GM19324 (cell line): ENCODE data around the gene TMEM120B.

Source experiments
- ATAC-seq: cut with Tn5 transposase; IDR thresholded peaks from one replicate; pipeline ENCODE4 v1.9.1; 2021; ENCODE audit warnings: mild to moderate bottlenecking, moderate library complexity; ENCODE audit not compliant: unreplicated experiment, low FRiP score

TMEM120B gene

DNA sequence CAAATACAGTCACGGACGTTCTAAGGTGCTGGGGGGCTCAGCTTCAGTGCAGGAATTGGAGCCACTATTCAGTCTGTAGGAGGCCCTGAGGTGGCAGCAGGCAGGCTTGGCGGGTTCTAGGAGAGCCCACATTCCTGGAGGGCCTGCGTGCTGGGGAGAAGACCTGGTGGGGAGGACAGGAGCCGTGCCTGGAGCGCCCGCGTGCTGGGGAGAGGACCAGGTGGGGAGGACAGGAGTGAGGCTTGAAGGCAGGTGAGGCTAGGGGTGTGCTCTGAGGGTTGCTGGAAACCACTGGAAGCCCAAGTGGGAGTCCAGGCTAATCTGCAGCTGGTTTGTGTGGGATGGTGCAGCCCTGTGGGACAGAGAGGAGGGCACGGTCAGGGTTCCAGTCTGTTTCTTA lies 57.8 kb downstream of the TMEM120B start:
- no peak for ATAC-seq

DNA sequence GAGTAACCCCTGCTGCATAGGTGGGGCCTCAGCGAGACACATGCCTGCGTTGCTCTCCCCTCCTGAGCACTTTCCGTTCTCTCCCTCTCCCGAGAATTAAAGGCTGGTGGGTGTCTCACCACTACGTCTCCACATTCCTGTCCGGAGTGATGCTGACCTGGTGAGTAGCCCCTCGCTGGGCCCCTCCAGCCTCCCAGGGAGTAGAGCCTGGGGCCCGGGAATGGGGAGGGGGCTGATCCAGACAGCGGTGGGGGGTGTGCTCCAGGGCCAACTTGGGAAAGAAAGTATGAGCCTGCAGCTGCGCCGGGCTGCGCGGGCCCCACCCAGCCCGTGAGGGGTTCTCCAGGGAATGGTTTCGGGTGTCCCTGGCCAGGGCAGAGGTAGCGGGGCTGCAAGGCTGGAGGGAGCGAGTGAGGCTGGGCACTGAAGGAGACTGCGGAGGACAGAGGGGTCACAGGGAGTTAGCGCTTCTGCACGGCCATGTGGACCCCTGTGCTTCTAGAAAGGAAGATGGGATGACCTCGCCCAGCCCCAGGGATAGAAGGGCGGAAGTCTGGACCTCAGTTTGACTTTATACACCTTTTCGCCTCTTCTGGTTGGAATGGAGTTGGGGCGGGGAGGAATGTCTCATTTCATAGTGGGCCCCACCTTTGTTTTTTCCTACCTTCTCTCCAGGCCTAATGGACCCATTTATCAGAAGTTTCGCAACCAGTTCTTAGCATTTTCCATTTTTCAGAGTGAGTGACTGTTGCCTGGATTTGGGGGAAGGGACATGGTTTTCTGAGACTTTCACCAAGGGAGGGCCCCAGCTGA lies 58.5 kb downstream of the TMEM120B start:
- ATAC-seq: no peak

DNA sequence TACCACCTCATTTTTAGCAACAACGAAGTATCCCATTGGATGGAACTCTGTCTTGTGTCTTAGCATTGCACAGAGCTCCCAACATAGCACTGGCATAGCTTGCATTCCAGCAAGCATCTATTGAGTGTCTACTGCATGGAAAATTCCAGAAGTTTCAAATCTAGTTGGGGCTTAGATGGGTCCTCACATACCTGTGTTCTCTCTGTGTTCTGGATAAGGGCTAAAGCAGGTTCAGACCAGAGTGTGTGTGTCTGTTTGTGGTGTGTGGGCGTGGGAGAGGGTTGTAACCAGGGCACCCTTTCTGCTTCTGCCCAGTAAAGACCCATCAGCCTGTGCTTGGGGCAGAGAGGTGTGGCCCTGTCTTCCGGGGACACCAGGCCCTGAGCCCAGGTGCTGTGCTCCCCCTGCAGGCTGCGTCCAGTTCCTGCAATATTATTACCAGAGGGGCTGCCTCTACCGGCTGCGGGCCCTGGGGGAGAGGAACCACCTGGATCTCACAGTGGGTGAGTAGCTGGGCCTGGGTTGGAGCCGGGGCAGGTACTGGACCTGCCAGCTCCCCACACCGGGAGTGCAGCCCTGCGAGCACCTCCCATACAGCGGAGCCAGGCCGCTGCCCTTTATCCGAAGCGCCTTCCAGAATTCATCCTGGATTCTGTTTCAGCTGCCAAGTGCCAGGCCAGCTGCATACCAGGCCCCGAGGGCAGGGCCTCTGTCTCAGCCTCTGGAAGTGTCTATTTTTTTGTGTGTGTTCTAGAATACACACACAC lies 60.6 kb downstream of the TMEM120B start:
- ATAC-seq: peak; percentile 72

DNA sequence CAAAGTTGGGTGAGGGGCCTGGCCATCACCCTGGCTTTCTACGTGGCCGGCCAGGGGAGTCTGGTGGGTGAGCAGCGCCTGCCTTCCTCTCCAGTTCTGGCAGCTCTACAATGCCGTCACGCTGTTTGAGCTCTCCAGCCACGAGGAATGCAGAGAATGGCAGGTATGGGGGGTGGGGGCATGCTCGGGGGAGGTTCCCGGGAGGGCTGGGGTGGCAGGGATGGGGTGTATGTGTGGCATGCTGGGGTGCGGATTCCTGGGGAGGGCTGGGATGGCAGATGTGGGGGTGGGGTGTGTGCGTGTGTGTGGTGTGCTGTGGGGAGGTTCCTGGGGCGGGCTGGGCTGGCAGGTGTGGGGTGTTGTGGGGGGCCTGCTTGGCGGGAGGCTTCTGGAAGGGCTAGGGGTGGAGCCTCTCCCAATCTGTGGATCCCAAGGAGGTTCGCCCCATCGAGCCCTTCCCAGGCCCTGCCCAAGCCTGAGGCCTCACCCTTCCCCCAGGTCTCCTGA lies 62.5 kb downstream of the TMEM120B start:
- ATAC-seq: no peak

DNA sequence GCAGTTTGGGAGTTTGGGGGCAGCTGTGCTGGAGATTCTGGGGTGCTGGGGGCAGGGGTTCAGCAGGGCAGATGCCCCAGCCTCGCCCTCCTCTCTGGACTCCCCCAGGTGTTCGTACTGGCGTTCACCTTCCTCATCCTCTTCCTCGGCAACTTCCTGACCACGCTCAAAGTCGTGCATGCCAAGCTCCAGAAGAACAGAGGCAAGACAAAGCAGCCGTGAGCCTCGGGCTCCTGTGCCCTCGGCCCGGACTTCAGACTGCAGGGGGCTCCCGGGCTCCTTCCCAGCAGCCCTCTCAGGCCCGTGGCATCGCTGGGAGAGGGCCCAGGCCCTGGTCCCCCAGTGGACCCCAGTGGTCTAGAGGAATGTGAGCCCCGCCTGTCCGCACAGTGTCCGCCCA lies 62.9 kb downstream of the TMEM120B start:
- ATAC-seq: no peak

DNA sequence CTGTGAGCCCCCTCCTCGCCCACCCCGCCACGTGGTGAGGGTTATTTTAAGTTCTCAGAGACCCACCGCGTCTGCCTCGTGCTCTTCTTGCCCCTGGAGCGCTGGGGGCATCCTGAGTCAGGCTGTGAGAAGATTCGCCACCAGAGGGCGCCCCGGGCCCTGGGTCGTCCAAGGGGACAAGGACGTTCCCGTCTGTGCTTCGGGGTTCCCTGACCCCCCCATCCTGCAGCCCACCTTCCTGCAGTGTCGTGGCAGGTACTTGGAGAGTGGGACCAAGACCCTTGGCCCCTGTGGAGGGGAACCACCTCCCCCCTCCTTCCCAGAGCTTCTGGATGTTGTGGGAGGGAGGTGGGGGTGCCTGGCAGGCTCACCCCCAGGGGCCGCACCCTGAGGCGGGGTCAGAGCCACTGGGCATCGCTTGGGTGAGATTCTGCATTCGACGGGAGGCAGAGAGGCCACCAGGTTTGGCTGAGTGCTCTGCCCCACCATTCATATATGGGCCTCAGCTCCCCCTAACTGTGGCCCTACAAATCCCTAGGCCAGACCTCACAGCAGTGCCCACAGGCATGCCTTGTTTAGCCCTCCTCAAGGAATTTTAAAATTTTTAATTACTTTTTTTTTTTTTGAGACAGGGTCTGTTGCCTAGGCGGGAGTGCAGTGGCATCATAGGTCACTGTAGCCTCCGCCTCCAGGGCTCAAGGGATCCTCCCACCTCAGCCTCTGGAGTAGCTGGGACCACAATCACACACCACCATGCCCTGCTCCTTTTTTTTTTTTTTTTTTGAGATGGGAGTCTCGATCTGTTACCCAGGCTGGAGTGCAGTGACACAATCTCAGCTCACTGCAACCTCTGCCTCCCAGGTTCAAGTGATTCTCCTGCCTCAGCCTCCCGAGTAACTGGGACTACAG lies 63.9 kb downstream of the TMEM120B start:
- ATAC-seq: no peak

DNA sequence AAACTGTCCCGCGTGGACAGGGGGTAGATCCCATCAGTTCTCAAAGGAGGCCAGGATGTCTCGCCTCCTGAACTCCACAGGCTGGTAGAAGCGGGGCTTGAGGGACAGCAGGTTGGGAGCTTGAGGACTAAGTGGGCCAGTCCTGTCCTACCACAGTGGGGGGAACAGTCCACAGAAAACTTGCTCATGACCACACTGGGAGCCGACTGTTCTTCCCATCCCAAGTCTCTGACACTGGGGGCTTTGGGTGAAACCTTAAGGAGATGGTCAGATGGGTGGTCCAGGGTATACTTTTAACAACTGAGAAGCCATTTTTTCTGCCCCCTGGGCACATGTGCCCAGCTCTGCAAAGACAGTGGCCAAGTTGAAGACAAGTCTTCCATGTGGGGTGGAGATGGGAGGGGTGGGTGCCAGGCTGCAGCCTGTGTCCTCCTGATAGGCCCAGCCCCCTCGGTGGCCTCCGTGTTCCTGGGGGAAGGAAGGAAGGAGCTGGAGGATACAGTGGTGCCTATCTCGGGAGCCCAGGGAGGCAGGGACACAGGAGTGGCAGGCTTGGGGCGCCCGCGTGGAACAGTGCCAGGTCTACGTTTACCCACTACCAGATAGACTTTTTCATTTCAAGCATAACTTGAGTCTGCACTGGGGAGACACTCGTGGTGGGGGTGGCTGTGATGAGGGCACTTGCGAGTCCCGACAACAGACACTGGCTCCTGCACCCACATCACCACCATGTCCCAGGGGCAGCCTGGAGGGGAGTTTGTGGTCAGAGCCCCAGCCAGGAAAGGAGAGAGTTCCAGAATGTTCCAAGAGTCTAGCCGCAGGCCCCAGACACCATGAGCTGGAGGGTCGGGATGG lies 66.2 kb downstream of the TMEM120B start:
- ATAC-seq: no peak

DNA sequence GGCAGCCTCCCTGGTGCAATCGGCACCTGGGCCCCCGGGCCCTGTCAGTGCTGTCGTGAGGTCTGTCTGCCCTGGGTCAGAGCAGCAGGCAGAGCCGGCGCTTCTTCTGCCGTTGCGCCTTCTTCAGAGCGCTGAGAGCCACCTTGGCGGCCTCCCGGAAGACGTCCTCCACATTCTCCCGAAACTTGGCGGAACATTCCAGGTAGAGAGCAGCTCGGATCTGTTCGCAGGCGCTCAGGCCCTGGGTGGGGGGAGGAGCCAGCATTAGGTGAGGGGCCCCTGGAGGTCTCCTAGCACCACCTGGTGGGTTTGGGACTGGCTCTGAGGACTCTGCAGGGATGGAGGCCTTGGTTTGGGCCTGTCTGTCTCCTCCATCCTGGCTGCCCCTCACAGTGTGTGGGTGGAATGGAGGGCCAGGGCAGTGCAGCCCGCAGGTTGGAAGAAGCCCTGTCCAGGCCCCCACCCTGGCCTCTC lies 66.9 kb downstream of the TMEM120B start:
- no peak for ATAC-seq

DNA sequence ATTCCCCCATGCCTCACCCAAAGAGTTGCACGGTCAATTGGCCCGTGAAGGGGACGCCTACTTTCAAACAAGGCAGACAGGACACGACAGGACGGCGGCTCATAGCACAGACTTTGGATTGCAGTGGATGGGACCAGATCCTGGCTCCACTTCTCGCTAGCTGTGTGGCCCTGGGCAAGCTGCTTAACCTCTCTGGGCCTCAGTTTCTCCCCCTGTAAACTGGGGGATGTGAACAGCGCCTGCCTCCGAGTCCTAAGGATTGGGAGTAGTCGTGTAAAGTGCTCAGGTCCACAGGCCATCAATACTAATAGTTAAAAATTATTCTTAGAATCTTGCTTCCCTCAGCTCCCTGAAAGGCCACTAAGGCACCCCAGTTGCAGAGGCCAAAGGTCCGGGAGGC lies 67.9 kb downstream of the TMEM120B start:
- no peak for ATAC-seq

DNA sequence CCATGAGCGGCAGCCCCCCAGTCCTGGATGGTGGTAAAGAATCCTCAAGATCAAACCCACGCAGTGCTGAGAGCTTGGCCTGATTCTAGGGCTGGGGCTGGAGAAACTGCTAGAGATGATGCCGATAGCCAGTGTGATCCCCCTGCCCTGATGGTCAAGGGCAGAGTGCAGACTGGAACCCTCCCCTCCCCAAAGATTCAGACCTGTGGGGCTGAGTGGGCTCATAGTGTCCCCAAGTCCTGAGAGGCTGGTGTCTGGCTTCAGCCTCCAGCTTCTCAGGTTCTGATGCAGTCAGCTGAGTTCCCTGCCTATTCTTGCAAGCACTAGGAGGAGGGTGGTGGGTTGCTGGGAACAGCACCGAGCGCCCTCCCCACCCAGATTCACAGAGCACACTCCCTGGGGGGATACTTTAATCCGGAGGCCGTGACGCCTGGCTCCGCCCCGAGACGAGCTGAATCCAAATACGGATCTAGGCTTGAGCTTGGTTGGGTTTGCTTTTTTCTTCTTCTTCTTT lies 69.0 kb downstream of the TMEM120B start:
- no peak for ATAC-seq

DNA sequence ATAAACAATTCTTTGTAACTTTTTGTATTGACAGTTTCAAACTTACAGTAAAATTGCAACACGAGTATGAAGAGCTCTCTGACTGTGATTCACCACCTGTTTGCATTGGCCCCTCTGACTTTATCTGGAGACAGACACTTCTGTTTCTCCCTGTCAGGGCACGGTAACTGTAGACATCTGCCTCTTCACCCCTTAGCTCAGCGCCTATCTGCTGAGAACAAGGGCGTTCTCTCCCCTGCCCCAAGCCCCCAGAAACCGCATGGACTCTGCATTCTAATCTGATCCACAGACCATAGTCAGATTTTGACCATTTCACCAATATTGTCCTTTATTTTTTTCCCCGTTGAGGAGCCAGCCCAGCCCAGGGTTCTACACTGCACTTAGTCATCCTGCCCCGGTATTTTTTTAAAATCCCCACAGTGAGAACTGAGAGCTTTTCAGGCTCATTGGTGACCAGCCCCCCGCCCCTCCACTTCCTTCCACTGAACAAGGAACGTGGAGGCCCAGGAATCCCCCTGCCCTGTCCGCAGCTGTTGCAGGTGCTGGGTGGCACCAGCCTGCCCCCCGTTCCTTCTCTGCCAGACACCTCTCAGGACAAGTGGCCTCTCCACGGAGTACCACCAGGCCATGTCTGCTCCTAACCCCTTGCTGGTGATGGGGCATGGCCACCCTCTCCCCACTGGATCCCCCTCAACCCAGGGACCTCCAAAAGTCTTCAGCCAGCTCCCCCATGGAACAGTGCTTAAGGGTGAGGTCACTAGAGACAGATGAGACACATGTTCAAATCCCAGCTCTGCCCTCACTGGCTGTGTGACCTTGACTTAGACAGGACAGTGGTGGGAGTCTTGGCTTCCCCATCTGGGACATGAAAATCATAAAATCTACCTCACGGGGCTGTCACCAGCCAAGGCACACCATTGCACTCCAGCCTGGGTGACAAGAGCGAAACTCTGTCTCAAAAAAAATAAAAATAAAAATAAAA lies 69.7 kb downstream of the TMEM120B start:
- ATAC-seq: no peak

DNA sequence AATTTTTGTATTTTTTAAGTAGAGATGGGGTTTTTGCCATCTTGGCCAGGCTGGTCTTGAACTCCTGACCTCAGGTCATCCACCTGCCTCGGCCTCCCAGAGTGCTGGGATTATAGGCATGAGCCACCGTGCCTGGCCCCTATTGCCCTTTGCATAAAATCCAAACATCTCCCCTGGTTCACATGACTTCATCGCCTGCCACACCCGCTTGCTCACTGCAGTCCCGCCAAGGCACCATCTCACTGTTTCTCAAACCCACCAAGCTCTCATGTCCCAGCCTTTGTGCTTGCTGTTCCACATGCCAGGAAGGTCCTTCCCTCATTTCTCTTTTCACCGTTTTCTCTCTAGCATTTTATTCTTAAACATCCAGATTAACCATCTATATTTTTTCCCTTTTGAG lies 71.2 kb downstream of the TMEM120B start:
- ATAC-seq: no peak

DNA sequence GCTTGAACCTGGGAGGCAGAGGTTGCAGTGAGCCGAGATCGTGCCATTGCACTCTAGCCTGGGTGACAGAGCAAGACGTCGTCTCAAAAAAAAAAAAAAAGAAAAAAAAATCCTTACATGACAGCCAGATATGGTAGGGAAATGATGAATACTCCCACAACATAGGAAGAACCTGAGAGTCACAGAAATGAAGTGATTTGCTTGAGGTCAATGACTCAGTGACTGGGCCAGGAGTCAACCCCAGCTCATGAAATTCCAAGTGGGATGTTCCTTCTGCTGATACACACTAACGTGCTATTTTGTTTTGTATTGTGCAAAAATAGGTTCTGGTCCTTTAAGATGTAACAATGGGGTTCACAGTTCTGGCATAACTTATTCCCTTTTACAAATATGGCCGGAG lies 71.9 kb downstream of the TMEM120B start:
- no peak for ATAC-seq

DNA sequence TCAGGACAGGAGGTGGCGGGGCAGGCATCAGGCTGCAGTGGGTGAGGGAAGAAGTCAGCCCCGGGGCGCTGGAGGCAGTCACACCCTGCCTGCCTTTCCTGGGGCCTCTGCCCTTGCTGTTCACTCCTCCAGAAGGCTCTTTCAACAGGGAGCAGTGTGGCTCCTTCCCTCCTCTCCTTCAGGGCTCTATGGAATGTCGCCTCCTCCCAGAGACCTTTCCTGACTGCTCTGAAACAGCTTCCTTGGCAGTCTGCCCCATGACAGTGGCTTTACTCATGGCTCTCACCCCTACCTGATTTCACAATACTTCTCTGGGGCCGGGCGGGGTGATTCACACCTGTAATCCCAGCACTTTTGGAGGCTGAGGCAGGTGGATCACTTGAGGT lies 73.9 kb downstream of the TMEM120B start:
- ATAC-seq: no peak

DNA sequence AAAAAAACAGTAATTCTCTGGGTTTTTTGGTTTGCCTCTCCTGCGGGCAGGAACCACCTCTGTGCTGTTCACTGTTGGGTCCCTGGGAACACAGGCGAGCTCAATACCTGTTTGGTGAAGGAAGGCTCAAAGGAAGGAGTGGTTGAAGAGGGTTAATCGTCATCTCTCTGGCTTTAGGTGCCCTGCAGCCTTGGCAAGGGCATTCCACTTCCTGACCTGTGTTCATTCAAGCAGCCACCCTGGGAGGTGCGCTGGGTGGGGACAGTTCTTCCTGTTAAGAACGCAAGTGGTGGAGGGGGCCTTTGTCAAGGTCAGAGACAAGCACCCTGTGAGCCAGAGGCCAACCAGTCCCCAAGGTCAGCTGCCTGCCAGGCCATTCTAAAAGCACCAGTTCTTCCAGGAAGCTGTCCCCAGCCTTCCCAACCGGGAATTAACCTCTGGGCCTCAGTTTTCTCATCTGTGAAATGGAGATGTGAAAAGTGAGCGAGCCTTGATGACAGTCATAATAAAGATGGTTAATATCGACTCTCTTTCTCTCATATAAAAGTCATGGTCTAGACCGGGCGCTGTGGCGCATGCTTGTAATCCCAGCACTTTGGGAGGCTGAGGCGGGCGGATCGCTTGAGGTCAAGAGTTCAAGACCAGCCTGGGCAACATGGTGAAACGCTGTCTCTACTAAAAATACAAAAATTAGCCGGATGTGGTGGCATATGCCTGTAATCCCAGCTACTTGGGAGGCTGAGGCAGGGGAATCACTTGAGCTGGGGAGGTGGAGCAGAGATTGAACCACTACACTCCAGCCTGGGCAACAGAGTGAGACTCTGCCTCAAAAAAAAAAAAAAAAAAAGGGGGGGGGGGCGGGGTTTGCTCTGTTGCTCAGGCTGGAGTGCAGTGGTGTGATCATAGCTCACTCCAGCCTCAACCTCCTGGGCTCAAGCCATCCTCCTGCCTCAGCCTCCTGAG lies 74.8 kb downstream of the TMEM120B start:
- ATAC-seq: no peak

DNA sequence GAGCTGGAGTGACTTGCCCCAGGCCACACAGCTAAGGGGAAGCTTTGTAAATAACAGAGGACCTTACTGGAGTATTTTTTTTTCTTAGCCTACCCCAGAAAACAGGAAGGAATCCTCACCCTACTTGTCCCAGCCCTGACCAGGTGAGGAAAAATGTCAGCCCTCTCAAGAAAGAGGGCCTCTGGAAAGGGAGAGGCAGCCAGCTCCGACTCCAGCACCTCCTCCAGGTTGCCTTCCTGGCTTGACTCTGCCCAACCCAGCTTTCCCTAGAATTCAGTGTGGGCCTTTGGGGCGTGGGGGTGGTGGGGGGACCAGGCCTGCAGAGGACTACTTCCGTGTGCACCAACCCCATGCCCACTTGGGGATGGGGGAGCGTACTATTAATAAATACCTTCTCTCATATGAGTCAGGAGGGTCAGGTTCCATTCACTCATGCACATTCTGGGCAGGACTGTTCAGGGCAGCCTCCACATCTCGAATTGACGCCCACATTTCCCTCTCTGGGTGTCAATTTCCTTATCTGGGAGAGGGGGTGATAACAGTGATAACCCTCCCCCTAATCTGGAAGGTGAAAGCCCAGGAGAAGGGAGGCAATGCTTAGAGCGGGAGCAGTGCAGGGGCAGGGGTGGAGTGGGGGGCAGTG lies 75.7 kb downstream of the TMEM120B start:
- no peak for ATAC-seq
